NCI-H2227 (cell line): ENCODE measurements around the gene RTN1.
"Not testable (repeated sequence)": the region's sequence is repeated elsewhere in the genome, so short reads cannot be mapped to it uniquely, and the experiment has no call there.

Experiments used
- DNase-seq: peaks from one replicate; lab custom pipeline; 2025; ENCODE audit not compliant: unreplicated experiment; lab: John Stamatoyannopoulos, UW

RTN1 gene

GRCh38 chr14:59705866-59706265 lies 164.7 kb downstream of the RTN1 start:
- DNase-seq: no peak

GRCh38 chr14:59705245-59705644 lies 165.3 kb downstream of the RTN1 start:
- DNase-seq: no peak

- DNase-seq: no peak
These were observed 166.4 kb downstream of the RTN1 start for GRCh38 chr14:59704054-59704645.

GRCh38 chr14:59699442-59699841 lies 171.1 kb downstream of the RTN1 start:
- no peak for DNase-seq

GRCh38 chr14:59698793-59699192 lies 171.8 kb downstream of the RTN1 start:
- DNase-seq: no peak

- no peak for DNase-seq
These were observed 175.4 kb downstream of the RTN1 start for GRCh38 chr14:59695198-59695597.

- no peak for DNase-seq
These were observed 179.3 kb downstream of the RTN1 start for GRCh38 chr14:59691266-59691665.

GRCh38 chr14:59690426-59690825 lies 180.2 kb downstream of the RTN1 start:
- no peak for DNase-seq

GRCh38 chr14:59688224-59689170 lies 182.1 kb downstream of the RTN1 start:
- peak; percentile 47 for DNase-seq

- DNase-seq: no peak
These were observed 182.9 kb downstream of the RTN1 start for GRCh38 chr14:59687663-59688062.

- DNase-seq: peak; percentile 50
These were observed 190.7 kb downstream of the RTN1 start for GRCh38 chr14:59679872-59680271.

- DNase-seq: no peak
These were observed 192.2 kb downstream of the RTN1 start for GRCh38 chr14:59678352-59678751.

- no peak for DNase-seq
These were observed 192.8 kb downstream of the RTN1 start for GRCh38 chr14:59677771-59678231.

- DNase-seq: no peak
These were observed 195.2 kb downstream of the RTN1 start for GRCh38 chr14:59675394-59675793.

GRCh38 chr14:59664741-59665140 lies 205.8 kb downstream of the RTN1 start:
- no peak for DNase-seq

- DNase-seq: no peak
These were observed 212.8 kb downstream of the RTN1 start for GRCh38 chr14:59657769-59658168.

- DNase-seq: no peak
These were observed 214.1 kb downstream of the RTN1 start for GRCh38 chr14:59656473-59656872.

- not testable (repeated sequence) for DNase-seq
These were observed 216.4 kb downstream of the RTN1 start for GRCh38 chr14:59654131-59654530.

GRCh38 chr14:59646832-59647231 lies 223.7 kb downstream of the RTN1 start:
- DNase-seq: not testable (repeated sequence)

- no peak for DNase-seq
These were observed 231.7 kb downstream of the RTN1 start for GRCh38 chr14:59638885-59639284.

- no peak for DNase-seq
These were observed 236.0 kb downstream of the RTN1 start for GRCh38 chr14:59634617-59635016.

GRCh38 chr14:59633486-59633885 lies 237.1 kb downstream of the RTN1 start:
- no peak for DNase-seq
